Fibroblast of skin of left quadriceps (primary cell): ENCODE results near the gene TMEM255B.

Experiments
- DNase-seq, 2 experiments: peaks; one replicate each; pipeline ENCODE4 v3.0.0-alpha.2; 2013; ENCODE audit warnings: low read depth in 2 of 2

The TMEM255B gene

DNA sequence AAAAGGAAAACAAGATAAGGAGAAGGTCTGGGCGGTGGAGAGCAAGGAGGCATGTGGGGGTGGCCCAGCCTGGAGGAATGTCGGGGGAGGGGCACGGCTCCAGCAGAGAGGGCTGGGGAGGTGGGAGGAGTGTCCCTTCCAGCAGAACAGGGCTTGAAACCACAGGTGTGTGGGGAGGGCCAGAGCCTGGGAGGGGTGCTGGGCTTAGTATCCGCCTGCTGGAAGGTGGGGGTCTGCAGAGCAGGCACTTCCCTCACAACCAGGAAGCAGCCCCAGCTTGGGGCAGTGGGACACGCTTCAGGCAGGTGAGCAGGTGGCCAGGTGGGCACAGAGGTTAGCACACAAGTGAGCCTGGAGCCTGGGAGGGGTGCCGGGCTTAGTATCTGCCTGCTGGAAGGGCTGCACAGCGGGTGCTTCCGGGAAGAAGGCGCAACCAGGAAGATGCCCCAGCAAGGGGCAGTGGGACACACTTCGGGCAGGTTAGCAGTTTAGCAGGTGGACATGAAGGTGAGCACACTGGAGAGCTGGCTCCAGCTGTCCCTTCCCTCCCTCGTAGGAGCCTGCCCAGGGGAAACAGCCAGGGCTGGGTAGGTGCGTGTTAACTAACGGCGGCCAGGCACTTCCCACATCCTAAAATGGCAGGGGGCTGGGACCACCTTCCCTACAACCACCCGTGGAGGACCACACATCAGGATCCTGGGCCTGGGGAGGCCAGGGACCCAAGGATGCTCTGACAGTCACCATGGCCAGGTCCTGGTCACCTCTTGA lies 101.8 kb downstream of the TMEM255B start:
- DNase-seq: no peak

DNA sequence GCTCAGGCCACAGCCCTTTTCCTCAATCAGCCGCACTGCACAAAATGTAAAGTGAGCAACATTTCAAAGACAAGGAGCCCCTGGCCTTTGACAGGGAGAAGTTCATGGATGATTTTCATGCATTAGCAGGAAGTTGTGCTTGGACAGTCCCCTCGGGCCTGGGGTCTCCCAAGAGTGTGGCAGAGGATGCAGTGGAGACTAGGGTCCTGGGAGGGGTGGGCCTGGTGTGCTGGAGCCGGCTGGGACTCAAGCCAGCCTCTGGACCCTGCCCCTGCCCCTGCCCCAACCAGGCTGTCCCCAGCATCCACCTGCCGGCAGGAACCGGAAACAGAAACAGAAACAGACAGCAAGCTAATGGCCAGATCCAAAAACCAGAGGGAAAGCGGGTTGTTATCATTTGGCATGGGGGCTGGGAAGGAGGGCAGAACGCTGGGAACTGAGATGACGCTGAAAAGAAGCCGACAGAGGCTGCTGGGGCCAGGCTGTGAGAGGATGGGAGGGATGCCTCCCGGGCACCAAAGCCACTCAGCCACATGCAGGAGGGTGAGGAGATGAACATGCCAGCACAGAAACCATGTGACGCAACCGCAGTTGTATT lies 102.5 kb downstream of the TMEM255B start:
- no peak for DNase-seq

GRCh38 chr13:113862191-113862930 lies 103.3 kb downstream of the TMEM255B start:
- DNase-seq: no peak

DNA sequence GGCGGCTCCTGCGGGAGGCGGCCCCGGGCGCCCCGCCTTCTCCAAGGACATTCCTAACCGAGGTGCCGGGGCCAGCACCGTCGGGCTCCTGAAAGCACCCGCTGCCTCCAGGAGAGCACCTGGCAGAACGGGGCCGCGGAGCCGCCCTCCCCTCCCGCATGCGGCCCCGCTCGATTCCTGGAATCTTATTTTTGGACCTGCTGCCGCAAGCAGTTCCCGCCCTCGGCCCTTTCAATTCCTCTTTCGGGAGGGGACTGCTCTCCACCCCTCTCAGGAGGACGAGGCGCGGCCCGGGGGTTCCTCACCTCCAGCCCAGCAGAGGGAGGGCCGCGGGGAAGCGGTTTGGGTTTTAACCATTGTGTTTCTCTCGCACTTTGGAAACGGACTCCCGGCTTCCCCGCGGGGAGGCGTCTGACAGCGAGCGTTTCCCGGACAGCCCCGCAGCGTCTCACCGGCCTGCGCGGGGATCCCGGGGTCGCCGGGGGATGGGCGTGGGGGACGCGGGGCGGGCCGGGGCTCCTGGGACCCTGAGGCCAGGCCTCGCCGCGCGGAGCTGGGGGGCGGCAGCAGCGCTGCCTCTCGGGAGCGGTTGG lies 104.0 kb downstream of the TMEM255B start:
- no peak for DNase-seq

DNA sequence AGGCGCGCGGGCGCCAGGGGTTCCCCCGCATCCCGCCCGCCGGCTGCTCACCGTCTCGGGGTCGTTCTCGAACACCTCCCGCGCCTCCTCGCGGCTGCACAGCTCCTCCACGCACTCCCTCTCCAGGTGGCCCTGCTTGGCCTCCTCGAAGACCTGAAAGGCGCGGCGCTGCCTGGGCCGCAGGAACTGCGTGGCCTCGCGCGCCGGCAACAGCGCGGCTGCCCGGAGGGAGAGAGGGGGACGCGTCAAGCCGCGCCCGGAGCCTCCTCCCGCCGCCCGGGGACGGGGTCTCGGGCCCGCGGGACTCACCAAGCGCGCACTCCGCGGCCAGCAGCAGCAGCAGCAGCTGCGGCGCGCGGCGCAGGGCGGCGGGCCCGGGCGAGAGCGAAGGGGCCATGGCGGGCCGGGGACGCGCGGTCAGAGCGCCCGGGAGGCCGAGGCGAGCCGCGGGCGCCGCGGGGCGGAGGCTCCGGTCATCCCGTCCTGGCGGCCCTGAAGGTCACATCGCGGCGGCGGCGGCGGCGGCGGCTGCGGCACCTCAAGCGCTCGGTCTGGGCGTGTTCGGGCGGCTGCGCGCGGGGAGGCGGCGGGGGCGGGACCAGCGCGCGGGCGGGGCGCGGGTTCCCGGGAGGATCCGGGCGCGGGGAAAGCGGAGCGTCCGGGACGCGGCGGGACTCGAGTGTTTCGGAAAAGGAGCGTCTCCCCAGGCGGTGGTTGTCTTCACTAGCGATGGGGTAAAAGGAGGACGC lies 104.7 kb downstream of the TMEM255B start, which contains the start of gene GAS6:
GAS6 (minus strand) TSS at position 553 of the 749 bp plus-strand sequence; CDS start at position 397, 156 bp downstream.
- DNase-seq: no peak

GRCh38 chr13:113864273-113864890 lies 105.4 kb downstream of the TMEM255B start:
- DNase-seq: no peak

GRCh38 chr13:113865427-113865826 lies 106.4 kb downstream of the TMEM255B start:
- DNase-seq: no peak
